KOPT-K1 (cell line): ENCODE data around the gene GOLGA6D.
A peak's percentile ranks its signal among the peaks of the same experiment; 100 is the strongest.
"Not testable (repeated sequence)": the region's sequence is repeated elsewhere in the genome, so short reads cannot be mapped to it uniquely, and the experiment has no call there.

Experiments
- H3K27ac ChIP-seq: fragments of 200-600 bp; sonication (generic); 2 replicates; pipeline ENCODE4 v1.5.1; 2016; ENCODE audit warnings: antibody characterized with exemption, mild to moderate bottlenecking, low read depth, low read length; ENCODE audit not compliant: poor library complexity, severe bottlenecking
- H3K36me3 ChIP-seq: fragments of 200-600 bp; sonication (generic); 2 replicates; pipeline ENCODE4 v1.5.1; 2017; ENCODE audit warnings: antibody characterized with exemption, mild to moderate bottlenecking, low read length, moderate library complexity; ENCODE audit not compliant: insufficient read depth
- H3K9me3 ChIP-seq: fragments of 200-600 bp; sonication (generic); 2 replicates; pipeline ENCODE4 v1.5.1; 2017; ENCODE audit warnings: antibody characterized with exemption, low read length, mild to moderate bottlenecking; ENCODE audit not compliant: insufficient read depth, poor library complexity, severe bottlenecking

Gene GOLGA6D

GRCh38 chr15:75309711-75310110 is 27.1 kb downstream of the GOLGA6D start:
- H3K9me3 ChIP-seq, result no peaks in the 10 kb centered on the region
- H3K27ac ChIP-seq, result no peak overlapping the region
- no peaks in the 10 kb centered on the region for H3K36me3 ChIP-seq

GRCh38 chr15:75312548-75312947 is 29.9 kb downstream of the GOLGA6D start:
- not testable (repeated sequence) for H3K27ac ChIP-seq, H3K36me3 ChIP-seq, H3K9me3 ChIP-seq

- no peaks in the 10 kb centered on the region for H3K9me3 ChIP-seq
- H3K36me3 ChIP-seq, result no peaks in the 10 kb centered on the region
- H3K27ac ChIP-seq, result no peak overlapping the region
Measured at GRCh38 chr15:75313116-75313845, 30.6 kb downstream of the GOLGA6D start.

- H3K27ac ChIP-seq, result no peak overlapping the region
- H3K36me3 ChIP-seq, result no peaks in the 10 kb centered on the region
- no peaks in the 10 kb centered on the region for H3K9me3 ChIP-seq
Measured at GRCh38 chr15:75314552-75315290, 32.1 kb downstream of the GOLGA6D start.

- H3K9me3 ChIP-seq, H3K36me3 ChIP-seq, H3K27ac ChIP-seq: not testable (repeated sequence)
Measured at GRCh38 chr15:75319231-75319897, 36.7 kb downstream of the GOLGA6D start.

GRCh38 chr15:75321711-75322110 is 39.1 kb downstream of the GOLGA6D start:
- Histone ChIP-seq H3K36me3 (no peaks in the 10 kb centered on the region), H3K9me3 (no peaks in the 10 kb centered on the region), H3K27ac (no peak overlapping the region)

GRCh38 chr15:75325922-75326321 is 43.3 kb downstream of the GOLGA6D start:
- Histone ChIP-seq H3K9me3 (no peaks in the 10 kb centered on the region), H3K36me3 (no peaks in the 10 kb centered on the region), H3K27ac (no peak overlapping the region)

- no peak overlapping the region for H3K27ac ChIP-seq
- no peaks in the 10 kb centered on the region for H3K9me3 ChIP-seq
- no peaks in the 10 kb centered on the region for H3K36me3 ChIP-seq
Measured at GRCh38 chr15:75327005-75327404, 44.4 kb downstream of the GOLGA6D start.

GRCh38 chr15:75327491-75327890 is 44.9 kb downstream of the GOLGA6D start:
- Histone ChIP-seq H3K27ac (no peak overlapping the region), H3K9me3 (no peaks in the 10 kb centered on the region), H3K36me3 (no peaks in the 10 kb centered on the region)

- H3K27ac ChIP-seq, result no peak overlapping the region
- no peaks in the 10 kb centered on the region for H3K36me3 ChIP-seq
- no peaks in the 10 kb centered on the region for H3K9me3 ChIP-seq
Measured at GRCh38 chr15:75328493-75329314, 46.1 kb downstream of the GOLGA6D start.

GRCh38 chr15:75329571-75329970 is 46.9 kb downstream of the GOLGA6D start:
- Histone ChIP-seq H3K36me3 (no peaks in the 10 kb centered on the region), H3K9me3 (no peaks in the 10 kb centered on the region), H3K27ac (no peak overlapping the region)

- H3K27ac ChIP-seq, H3K36me3 ChIP-seq, H3K9me3 ChIP-seq: not testable (repeated sequence)
Measured at GRCh38 chr15:75332093-75332492, 49.5 kb downstream of the GOLGA6D start.

- H3K9me3 ChIP-seq, H3K36me3 ChIP-seq, H3K27ac ChIP-seq: not testable (repeated sequence)
Measured at GRCh38 chr15:75333654-75334419, 51.2 kb downstream of the GOLGA6D start.

GRCh38 chr15:75335313-75335704 is 52.7 kb downstream of the GOLGA6D start:
- Histone ChIP-seq H3K27ac (peak overlapping the region; percentile 71), H3K36me3 (peaks cover 13% of the 10 kb centered on the region; the same call in 1 of the 2 replicates), H3K9me3 (no peaks in the 10 kb centered on the region)
